Vagina (tissue), 2 donors: ENCODE measurements around the gene OBSCN.

ENCODE experiments used
- POLR2A ChIP-seq, 2 donors: fragments of 450-650 bp; IDR thresholded peaks; one replicate each; pipeline ENCODE4 v1.6.1; 2017; ENCODE audit warnings: antibody characterized with exemption in 2 of 2, mild to moderate bottlenecking in 2 of 2, moderate library complexity in 2 of 2
- POLR2AphosphoS5 ChIP-seq, 2 donors: sonication (generic); formaldehyde crosslinking; IDR thresholded peaks; one replicate each; pipeline ENCODE4 v1.9.0; 2017; ENCODE audit warnings: antibody characterized with exemption in 2 of 2, mild to moderate bottlenecking in 2 of 2, low read depth in 1 of 2; ENCODE audit not compliant: insufficient read depth in 1 of 2
- TF ChIP-seq, protein P1 (sequence below), 3 experiments: fragments of 450-650 bp in 2 of 3; fragments of 200-600 bp in 1 of 3; sonication (generic) in 1 of 3; IDR thresholded peaks; one replicate each; pipeline ENCODE4 v1.5.1; 2017 to 2019; ENCODE audit warnings: antibody characterized with exemption in 3 of 3, mild to moderate bottlenecking in 2 of 3, moderate library complexity in 2 of 3

GRCh38 chr1:228298471-228298870 is 90.6 kb downstream of the OBSCN start:
- TF ChIP-seq POLR2AphosphoS5 (IDR thresholded peaks at IDR 0.05; ENCODE audit: insufficient read depth in 1 of 2, low read depth in 1 of 2) (no peak), POLR2A (IDR thresholded peaks at IDR 0.05) (no peak)
- TF ChIP-seq, protein P1, sequence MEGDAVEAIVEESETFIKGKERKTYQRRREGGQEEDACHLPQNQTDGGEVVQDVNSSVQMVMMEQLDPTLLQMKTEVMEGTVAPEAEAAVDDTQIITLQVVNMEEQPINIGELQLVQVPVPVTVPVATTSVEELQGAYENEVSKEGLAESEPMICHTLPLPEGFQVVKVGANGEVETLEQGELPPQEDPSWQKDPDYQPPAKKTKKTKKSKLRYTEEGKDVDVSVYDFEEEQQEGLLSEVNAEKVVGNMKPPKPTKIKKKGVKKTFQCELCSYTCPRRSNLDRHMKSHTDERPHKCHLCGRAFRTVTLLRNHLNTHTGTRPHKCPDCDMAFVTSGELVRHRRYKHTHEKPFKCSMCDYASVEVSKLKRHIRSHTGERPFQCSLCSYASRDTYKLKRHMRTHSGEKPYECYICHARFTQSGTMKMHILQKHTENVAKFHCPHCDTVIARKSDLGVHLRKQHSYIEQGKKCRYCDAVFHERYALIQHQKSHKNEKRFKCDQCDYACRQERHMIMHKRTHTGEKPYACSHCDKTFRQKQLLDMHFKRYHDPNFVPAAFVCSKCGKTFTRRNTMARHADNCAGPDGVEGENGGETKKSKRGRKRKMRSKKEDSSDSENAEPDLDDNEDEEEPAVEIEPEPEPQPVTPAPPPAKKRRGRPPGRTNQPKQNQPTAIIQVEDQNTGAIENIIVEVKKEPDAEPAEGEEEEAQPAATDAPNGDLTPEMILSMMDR (IDR thresholded peaks at IDR 0.05), result no peak
